ENCODE measurements around the gene PPP5C.
"Not testable (repeated sequence)": the region's sequence is repeated elsewhere in the genome, so short reads cannot be mapped to it uniquely, and the experiment has no call there.

PPP5C gene

GRCh38 chr19:46319613-46320012 is 27.3 kb upstream of the PPP5C start:
- no peak overlapping the region for H3K4me2 ChIP-seq
- H3K4me3 ChIP-seq (IDR thresholded peaks at IDR 0.05; ENCODE audit: insufficient read depth, low read depth, low read length): no peak overlapping the region
- H3K27me3 ChIP-seq (ENCODE audit: insufficient read depth, low read depth): peaks cover 6% of the 10 kb centered on the region; the same call in 1 of the 2 replicates
- no peak overlapping the region for H3K9ac ChIP-seq
- H3K27ac ChIP-seq: no peak overlapping the region
- no peaks in the 10 kb centered on the region for H3K36me3 ChIP-seq (ENCODE audit: insufficient read depth)
- H3K79me2 ChIP-seq (ENCODE audit: insufficient read depth, low read depth): no peaks in the 10 kb centered on the region
- H3K4me1 ChIP-seq (ENCODE audit: low read depth, poor library complexity, severe bottlenecking): no peaks in the 10 kb centered on the region
- no peak overlapping the region for H2AFZ ChIP-seq (ENCODE audit: low read depth)
- no peak for TF ChIP-seq CTCF (conservative IDR thresholded peaks at IDR 0.05; ENCODE audit: low read depth, low read length)
- H4K20me1 ChIP-seq (ENCODE audit: insufficient read depth): no peaks in the 10 kb centered on the region

DNA sequence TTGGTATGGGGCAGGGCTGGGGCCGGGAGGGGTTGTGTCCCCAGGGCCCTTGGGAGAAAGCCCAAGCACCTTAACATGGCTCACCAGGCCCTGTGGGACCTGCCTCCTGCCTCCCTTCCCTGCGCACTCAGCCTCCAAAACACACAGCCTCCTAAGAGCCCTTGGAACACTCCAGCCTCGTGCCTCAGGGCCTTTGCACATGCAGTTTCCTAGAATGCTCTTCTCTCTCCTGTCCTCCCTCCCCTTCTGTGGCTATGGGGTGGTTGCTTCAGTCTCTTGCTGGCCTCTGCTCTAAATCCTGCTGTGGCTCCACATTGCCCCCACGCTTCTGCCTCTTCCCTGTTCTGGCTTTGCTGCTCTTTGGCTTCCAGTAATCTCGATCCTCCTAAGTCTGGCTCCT is 26.3 kb upstream of the PPP5C start:
- Histone ChIP-seq H3K4me2 (no peak overlapping the region), H4K20me1 (ENCODE audit: insufficient read depth) (no peaks in the 10 kb centered on the region), H3K36me3 (ENCODE audit: insufficient read depth) (no peaks in the 10 kb centered on the region), H3K4me1 (ENCODE audit: low read depth, poor library complexity, severe bottlenecking) (no peaks in the 10 kb centered on the region), H3K9ac (no peak overlapping the region), H3K27me3 (ENCODE audit: insufficient read depth, low read depth) (peaks cover 6% of the 10 kb centered on the region; the same call in 1 of the 2 replicates), H2AFZ (ENCODE audit: low read depth) (no peak overlapping the region), H3K4me3 (IDR thresholded peaks at IDR 0.05; ENCODE audit: insufficient read depth, low read depth, low read length) (no peak overlapping the region), H3K27ac (no peak overlapping the region), H3K79me2 (ENCODE audit: insufficient read depth, low read depth) (no peaks in the 10 kb centered on the region)
- TF ChIP-seq CTCF (conservative IDR thresholded peaks at IDR 0.05; ENCODE audit: low read depth, low read length): no peak

- H3K36me3 ChIP-seq (ENCODE audit: insufficient read depth): no peaks in the 10 kb centered on the region
- peaks cover 4% of the 10 kb centered on the region; the same call in 1 of the 2 replicates for H3K27me3 ChIP-seq (ENCODE audit: insufficient read depth, low read depth)
- no peaks in the 10 kb centered on the region for H4K20me1 ChIP-seq (ENCODE audit: insufficient read depth)
- H3K79me2 ChIP-seq (ENCODE audit: insufficient read depth, low read depth): no peaks in the 10 kb centered on the region
- no peak overlapping the region for H3K27ac ChIP-seq
- no peak overlapping the region for H3K4me3 ChIP-seq (IDR thresholded peaks at IDR 0.05; ENCODE audit: insufficient read depth, low read depth, low read length)
- H3K9ac ChIP-seq: no peak overlapping the region
- no peaks in the 10 kb centered on the region for H3K4me1 ChIP-seq (ENCODE audit: low read depth, poor library complexity, severe bottlenecking)
- no peak overlapping the region for H2AFZ ChIP-seq (ENCODE audit: low read depth)
- no peak overlapping the region for H3K4me2 ChIP-seq
- no peak for TF ChIP-seq CTCF (conservative IDR thresholded peaks at IDR 0.05; ENCODE audit: low read depth, low read length)
Observed at GRCh38 chr19:46321653-46322052, 25.2 kb upstream of the PPP5C start.

GRCh38 chr19:46323227-46323626 is 23.7 kb upstream of the PPP5C start:
- not testable (repeated sequence) for H3K4me2 ChIP-seq; H3K27me3 ChIP-seq (ENCODE audit: insufficient read depth, low read depth); H3K4me3 ChIP-seq (IDR thresholded peaks at IDR 0.05; ENCODE audit: insufficient read depth, low read depth, low read length); H3K27ac ChIP-seq; H2AFZ ChIP-seq (ENCODE audit: low read depth); H3K79me2 ChIP-seq (ENCODE audit: insufficient read depth, low read depth); H3K9ac ChIP-seq; H3K4me1 ChIP-seq (ENCODE audit: low read depth, poor library complexity, severe bottlenecking); H4K20me1 ChIP-seq (ENCODE audit: insufficient read depth); H3K36me3 ChIP-seq (ENCODE audit: insufficient read depth)

DNA sequence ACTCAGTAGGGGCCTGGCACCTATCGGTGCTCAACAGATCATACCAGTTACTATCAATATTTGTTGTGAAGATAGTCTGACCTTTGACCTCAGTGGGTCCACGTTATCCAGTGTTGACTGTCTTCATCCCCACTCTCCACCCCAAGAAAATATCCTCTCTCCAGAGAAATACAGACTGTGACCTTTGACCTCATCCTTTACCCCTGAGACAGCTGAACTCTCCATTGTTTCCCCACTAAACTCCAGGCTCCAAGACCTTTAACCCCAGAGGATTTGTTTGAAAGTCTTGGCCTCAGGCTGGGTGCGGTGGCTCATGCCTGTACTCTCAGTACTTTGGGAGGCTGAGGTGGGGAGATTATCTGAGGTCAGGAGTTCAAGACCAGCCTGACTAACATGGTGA is 22.6 kb upstream of the PPP5C start:
- H2AFZ ChIP-seq (ENCODE audit: low read depth): no peak overlapping the region
- no peak for TF ChIP-seq CTCF (conservative IDR thresholded peaks at IDR 0.05; ENCODE audit: low read depth, low read length)
- no peak overlapping the region for H3K4me3 ChIP-seq (IDR thresholded peaks at IDR 0.05; ENCODE audit: insufficient read depth, low read depth, low read length)
- H3K27me3 ChIP-seq (ENCODE audit: insufficient read depth, low read depth): peaks cover 16% of the 10 kb centered on the region; the same call in 1 of the 2 replicates
- H3K36me3 ChIP-seq (ENCODE audit: insufficient read depth): no peaks in the 10 kb centered on the region
- H3K9ac ChIP-seq: no peak overlapping the region
- no peaks in the 10 kb centered on the region for H3K79me2 ChIP-seq (ENCODE audit: insufficient read depth, low read depth)
- no peaks in the 10 kb centered on the region for H3K4me1 ChIP-seq (ENCODE audit: low read depth, poor library complexity, severe bottlenecking)
- H3K4me2 ChIP-seq: no peak overlapping the region
- no peaks in the 10 kb centered on the region for H4K20me1 ChIP-seq (ENCODE audit: insufficient read depth)
- H3K27ac ChIP-seq: no peak overlapping the region
